ENCODE measurements around the gene PALM3.

PALM3 gene

GRCh38 chr19:14053500-14053899 is 8.4 kb downstream of the PALM3 start:
- TF ChIP-seq FOXP2 (optimal IDR thresholded peaks at IDR 0.05; ENCODE audit: borderline replicate concordance, extremely low read depth, extremely low read length, insufficient read depth) (no peak), REST (IDR thresholded peaks at IDR 0.05; ENCODE audit: insufficient read depth in 1 of 2, low read depth in 2 of 2, low read length in 2 of 2) (no peak), POLR2AphosphoS5 (IDR thresholded peaks at IDR 0.05; ENCODE audit: low read depth, low read length) (no peak), TAF1 (IDR thresholded peaks at IDR 0.05; ENCODE audit: borderline replicate concordance, insufficient read depth, low read length) (no peak), SIN3A (IDR thresholded peaks at IDR 0.05; ENCODE audit: borderline replicate concordance, insufficient read depth, low read length) (no peak)

DNA sequence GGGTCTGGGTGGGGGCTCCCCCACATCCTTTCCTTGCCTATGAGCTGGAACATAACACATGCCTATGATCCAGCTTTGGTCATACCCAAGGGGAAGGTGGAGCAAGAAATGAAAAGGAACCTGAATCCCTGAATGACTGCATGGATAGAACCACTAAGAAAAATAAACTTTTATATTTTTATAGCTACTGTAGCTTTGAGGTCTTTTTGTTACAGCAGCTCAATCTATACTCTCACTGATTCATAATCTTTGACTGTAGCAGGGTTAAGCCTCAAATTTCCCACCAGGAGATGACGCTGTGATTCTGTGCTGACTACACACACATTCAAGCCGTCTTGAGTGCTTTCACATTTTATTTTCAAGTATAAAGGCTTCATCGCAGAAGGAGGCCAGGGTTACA is 8.8 kb downstream of the PALM3 start:
- TF ChIP-seq TAF1 (IDR thresholded peaks at IDR 0.05; ENCODE audit: borderline replicate concordance, insufficient read depth, low read length) (no peak), POLR2AphosphoS5 (IDR thresholded peaks at IDR 0.05; ENCODE audit: low read depth, low read length) (no peak), REST (IDR thresholded peaks at IDR 0.05; ENCODE audit: insufficient read depth in 1 of 2, low read depth in 2 of 2, low read length in 2 of 2) (no peak), SIN3A (IDR thresholded peaks at IDR 0.05; ENCODE audit: borderline replicate concordance, insufficient read depth, low read length) (no peak), FOXP2 (optimal IDR thresholded peaks at IDR 0.05; ENCODE audit: borderline replicate concordance, extremely low read depth, extremely low read length, insufficient read depth) (no peak)

DNA sequence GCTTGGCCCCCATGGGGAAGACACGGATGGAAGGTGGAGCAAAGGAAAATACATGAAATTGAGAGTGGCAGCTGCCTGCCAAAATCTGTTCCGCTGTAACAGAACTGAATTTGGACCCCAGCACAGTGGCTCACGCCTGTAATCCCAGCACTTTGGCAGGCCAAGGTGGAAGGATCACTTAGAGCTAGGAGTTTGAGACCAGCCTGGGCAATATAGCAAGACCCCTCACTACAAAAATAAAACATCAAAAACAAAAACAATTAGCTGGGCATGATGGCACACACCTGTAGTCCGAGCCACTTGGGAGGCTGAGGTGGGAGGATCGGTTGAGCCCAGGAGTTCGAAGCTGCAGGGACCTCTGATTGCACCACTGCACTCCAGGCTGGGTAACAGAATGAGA is 9.4 kb downstream of the PALM3 start:
- TF ChIP-seq SIN3A (IDR thresholded peaks at IDR 0.05; ENCODE audit: borderline replicate concordance, insufficient read depth, low read length) (no peak), TAF1 (IDR thresholded peaks at IDR 0.05; ENCODE audit: borderline replicate concordance, insufficient read depth, low read length) (no peak), POLR2AphosphoS5 (IDR thresholded peaks at IDR 0.05; ENCODE audit: low read depth, low read length) (no peak), REST (IDR thresholded peaks at IDR 0.05; ENCODE audit: insufficient read depth in 1 of 2, low read depth in 2 of 2, low read length in 2 of 2) (no peak), FOXP2 (optimal IDR thresholded peaks at IDR 0.05; ENCODE audit: borderline replicate concordance, extremely low read depth, extremely low read length, insufficient read depth) (no peak)

DNA sequence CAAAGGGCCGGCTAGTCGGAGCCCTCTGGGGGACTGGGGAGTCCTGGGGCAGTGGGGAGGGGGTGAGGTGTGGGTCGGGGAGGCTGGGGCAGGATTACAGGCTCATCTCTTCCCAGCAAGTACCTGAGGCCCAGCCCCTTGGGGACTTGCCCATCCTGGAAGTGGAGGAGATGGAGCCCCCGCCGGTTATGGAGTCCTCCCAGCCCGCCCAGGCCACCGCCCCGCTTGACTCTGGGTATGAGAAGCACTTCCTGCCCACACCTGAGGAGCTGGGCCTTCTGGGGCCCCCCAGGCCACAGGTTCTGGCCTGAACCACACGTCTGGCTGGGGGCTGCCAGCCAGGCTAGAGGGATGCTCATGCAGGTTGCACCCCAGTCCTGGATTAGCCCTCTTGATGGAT is 9.9 kb downstream of the PALM3 start:
- TF ChIP-seq POLR2AphosphoS5 (IDR thresholded peaks at IDR 0.05; ENCODE audit: low read depth, low read length) (no peak), TAF1 (IDR thresholded peaks at IDR 0.05; ENCODE audit: borderline replicate concordance, insufficient read depth, low read length) (no peak), REST (IDR thresholded peaks at IDR 0.05; ENCODE audit: insufficient read depth in 1 of 2, low read depth in 2 of 2, low read length in 2 of 2) (no peak)

DNA sequence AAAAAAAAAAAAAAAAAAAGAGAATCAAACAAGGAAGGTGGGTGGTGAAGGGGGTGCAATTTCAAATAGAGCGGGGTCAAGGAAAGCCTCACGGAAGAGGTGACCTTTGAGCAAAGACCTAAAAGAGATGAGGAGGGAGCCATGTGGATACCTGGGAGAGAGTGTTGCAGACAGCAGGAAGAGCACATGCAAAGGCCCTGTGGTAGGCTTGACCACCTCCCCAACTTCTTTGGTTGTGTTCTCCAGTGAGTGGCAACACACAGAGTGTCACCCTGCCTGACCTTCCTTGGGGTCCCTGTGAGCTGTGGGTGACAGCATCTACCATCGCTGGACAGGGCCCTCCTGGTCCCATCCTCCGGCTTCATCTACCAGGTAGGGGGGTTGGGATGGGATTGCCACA is 11.4 kb downstream of the PALM3 start:
- TF ChIP-seq TAF1 (IDR thresholded peaks at IDR 0.05; ENCODE audit: borderline replicate concordance, insufficient read depth, low read length) (no peak), FOXP2 (optimal IDR thresholded peaks at IDR 0.05; ENCODE audit: borderline replicate concordance, extremely low read depth, extremely low read length, insufficient read depth) (no peak)

Measured in PFSK-1 (cell line).